Skeletal muscle cell (primary cell): ENCODE data around the gene NR2F6.
"Not testable (repeated sequence)": the region's sequence is repeated elsewhere in the genome, so short reads cannot be mapped to it uniquely, and the experiment has no call there.

Experiments used
- DNase-seq: peaks from one replicate; pipeline ENCODE4 v3.0.0-alpha.2; 2010; ENCODE audit warnings: low read depth
- H3K4me3 ChIP-seq: 2 replicates; pipeline ENCODE4 v1.5.1; 2011; ENCODE audit warnings: low read depth, mild to moderate bottlenecking, control low read depth, low read length, moderate library complexity

NR2F6 gene

GRCh38 chr19:17245535-17245984 lies at the start of gene NR2F6:
TSS of gene NR2F6 (minus strand) at chr19:17245919. CDS start at chr19:17245220, 699 bp downstream.
- H3K4me3 ChIP-seq, result peak within 1 kb of the TSS; percentile 85
- no peak for DNase-seq

DNA sequence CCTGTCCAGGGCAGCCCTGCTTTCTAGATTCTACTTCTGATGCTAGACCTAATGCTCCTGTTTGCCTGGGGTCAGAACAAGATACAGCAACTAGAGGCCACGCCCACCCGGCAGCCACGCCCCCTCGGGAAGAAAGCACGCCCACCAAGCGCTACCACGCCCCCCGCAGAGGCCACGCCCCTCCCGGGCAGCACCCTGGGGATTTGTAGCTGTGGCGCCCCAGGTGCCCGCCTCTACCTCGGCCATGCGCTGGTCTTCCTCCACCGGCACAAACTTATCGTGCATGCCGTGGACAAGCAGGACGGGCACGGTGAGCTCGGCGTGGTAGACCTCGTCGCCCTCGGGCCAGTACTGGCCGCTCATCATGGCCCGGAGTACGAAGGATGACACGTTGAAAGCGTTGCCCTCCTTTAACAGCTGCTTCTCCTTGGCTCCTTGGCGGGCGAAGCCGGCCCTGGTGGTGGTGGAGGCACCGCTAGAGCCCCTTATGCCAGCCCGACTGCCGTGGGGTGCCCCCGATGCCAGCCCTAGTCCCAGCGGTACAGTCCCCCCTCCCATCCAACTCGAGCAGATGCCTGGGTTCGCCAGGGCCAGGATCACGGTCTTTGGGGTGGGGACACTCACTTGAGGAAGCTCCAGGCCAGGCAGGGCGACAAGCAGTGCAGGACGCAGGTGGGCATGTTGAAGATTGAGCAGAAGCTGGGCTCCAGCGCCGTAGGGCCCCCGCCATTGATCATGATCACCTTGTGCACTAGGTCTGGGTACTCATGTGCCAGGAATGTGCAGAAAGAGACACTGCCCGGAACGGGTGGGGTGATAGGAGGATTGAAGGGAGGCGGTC lies 48.6 kb upstream of the NR2F6 start:
- no peak overlapping the region for H3K4me3 ChIP-seq
- DNase-seq, result no peak

GRCh38 chr19:17293605-17294004 lies 47.9 kb upstream of the NR2F6 start:
- no peak overlapping the region for H3K4me3 ChIP-seq
- no peak for DNase-seq

DNA sequence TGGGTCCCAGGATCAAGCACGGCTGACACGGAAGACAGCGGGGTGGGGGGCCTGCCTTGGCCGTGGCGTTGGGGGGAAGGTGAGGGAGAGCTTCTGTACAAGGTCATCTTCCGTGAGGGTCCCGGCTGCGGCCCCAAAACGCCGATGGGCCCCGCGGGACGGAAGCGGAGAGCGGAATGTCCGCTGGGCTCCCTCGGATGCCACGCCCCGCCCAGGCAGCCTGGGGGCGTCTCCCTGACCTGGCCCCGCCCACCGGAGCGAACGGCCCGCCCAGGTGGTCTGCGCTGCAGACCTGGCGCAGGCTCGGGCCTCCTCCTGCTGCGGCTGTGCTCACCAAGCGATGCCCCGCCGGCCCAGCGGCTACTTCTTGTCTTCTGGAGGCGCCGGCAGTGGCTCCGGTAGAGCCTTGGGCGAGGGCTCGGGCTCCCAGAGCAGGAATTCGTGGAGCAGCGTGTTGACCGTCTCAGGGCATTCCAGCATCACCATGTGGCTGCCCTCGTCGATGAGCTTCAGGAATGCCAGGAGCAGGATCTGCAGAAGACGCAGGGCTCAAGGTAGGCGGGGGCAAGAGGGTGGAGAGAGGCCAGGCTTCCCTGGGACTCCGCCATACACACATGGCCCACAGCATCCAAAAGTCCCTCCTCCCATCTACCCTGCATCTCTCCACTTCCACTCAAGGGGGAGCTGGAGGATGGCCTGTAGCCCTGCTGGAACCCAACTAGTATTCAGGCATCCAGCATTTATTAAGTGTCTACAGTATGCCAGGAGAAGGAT lies 46.8 kb upstream of the NR2F6 start:
- DNase-seq, result peak; percentile 60
- peak overlapping the region; percentile 62 for H3K4me3 ChIP-seq

DNA sequence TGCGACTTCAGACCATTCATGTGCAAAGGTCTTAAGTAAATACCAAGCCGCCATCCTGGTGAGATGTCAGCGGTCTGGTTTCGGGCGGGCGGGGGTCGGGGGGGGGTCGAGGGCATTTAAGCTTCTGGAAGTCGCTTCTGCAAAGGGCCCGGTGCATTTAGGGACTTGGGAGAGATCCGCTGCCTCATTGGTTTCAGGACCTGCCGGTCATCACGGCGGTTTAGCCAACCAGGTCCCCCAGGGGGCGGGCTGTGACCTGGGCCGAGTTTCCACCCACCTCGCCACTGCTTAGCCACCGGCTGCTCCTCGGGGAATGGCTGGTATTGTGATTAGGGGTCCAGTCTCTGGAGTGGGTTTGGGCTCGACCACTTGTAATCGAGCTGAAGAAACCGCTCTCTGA lies 43.8 kb upstream of the NR2F6 start:
- peak; percentile 75 for DNase-seq
- peak overlapping the region; percentile 29 for H3K4me3 ChIP-seq

- no peak for DNase-seq
- no peak overlapping the region for H3K4me3 ChIP-seq
Observed at GRCh38 chr19:17286752-17287151, 41.0 kb upstream of the NR2F6 start.

DNA sequence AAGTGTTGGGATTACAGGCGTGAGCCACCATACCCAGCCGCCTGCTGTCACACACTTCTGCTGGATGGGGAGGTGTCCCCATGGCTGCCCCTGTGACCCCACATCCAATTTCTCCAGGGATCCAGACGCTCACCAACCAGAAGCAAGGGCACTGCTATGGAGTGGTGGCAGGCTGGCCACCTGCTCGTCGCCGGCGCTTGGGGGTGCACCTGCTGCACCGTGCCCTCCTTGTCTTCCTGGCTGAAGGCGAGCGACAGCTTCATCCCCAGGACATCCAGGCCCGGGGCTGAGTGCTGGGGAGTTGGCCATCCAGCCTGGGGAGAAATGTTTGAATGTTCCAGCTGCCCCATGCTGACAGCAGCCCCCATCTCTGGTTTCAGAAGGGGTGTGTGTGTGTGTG lies 40.5 kb upstream of the NR2F6 start:
- DNase-seq, result no peak
- no peak overlapping the region for H3K4me3 ChIP-seq

DNA sequence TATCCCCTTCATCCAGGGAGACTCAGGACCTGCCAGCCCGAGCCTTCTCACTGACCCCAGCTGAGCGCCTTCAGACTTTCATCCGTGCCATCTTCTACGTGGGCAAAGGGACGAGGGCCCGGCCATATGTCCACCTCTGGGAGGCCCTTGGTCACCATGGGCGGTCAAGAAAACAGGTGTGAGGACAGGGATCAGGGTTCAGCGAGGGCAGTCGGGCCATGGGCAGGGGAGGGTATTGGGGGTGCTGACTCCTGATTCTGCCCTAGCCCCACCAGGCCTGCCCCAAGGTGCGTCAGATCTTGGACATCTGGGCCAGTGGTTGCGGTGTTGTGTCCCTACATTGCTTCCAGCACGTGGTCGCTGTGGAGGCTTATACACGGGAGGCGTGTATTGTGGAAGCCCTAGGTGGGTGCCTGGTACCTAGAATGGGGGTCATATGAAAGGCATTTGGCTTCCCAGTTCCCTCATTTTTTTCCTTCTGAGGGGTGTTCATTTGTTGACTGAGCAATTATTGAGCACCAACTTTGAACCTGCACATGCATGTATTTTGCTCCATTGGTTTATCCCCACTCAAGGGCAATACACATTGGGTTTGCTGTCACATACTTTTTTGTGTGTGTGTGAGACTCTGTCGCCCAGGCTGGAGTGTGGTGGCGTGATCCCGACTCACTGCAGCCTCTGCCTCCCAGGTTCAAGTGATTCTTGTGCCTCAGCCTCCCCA lies 39.9 kb upstream of the NR2F6 start:
- no peak overlapping the region for H3K4me3 ChIP-seq
- DNase-seq, result no peak

- no peak overlapping the region for H3K4me3 ChIP-seq
- no peak for DNase-seq
Observed at GRCh38 chr19:17283504-17283996, 37.8 kb upstream of the NR2F6 start.

DNA sequence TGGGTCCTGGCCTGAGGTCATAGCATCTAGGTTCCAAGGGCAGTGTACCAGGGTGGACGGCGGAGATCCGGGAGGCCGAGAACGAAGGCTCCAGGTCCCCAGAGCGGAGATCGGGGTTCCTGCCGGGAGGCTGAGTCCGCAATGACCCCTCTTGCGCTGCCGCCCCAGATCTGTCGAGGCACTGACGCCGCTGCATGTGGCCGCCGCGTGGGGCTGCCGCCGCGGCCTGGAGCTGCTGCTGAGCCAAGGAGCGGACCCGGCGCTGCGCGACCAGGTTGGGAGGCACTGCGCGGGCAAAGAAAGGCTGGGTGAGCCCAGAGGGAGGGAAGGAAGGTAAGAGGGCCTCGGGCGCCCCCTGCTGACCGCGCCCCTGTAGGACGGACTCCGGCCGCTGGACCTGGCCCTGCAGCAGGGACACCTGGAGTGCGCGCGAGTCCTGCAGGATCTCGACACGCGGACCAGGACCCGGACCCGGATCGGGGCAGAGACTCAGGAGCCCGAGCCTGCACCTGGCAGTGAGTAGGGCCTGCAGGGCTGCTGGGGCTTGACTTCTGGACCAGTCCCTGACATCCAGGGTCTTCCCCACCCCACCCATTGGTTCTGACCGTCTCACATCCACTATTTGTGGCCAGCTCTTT lies 36.9 kb upstream of the NR2F6 start:
- peak overlapping the region; percentile 45 for H3K4me3 ChIP-seq
- DNase-seq, result peak; percentile 22

DNA sequence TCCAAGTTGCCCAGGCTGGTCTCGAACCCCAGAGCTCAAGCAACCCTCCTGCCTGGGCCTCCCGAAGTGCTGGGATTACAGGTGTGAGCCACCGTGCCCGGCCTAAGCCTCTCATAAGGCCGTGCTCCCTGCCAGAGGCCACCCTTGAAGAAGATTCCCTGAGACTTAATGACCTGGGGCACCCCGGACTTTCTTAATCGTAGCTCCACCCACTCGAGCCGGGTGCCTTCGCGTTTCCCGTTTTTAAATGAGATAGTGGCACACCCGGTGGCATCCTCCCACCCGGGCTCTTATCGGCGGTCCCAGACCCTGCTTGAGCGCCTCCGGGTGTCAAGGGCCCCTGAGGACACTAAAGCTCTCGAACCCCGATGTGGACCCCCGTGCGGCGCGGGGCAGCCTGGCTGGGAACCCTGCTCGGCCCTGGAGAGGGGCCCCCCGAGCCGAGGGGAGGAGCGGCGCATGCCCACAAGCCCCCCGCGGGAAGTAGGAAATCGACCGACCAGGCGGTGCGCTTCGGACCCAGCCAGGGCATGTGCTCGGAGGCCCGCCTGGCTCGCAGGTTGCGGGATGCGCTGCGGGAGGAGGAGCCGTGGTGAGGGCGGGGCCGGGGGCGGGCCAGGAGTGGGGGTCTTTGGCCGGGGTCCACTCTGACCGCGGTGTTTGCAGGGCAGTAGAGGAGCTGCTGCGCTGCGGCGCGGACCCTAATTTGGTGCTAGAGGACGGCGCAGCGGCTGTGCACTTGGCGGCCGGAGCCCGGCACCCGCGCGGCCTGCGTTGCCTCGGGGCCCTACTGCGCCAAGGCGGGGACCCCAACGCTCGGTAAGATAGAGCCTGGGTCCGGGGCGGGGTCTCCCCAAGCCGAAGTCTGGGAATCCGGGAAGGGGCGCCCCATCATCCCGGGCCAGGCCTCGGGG lies 35.9 kb upstream of the NR2F6 start, which contains the start of gene ANKLE1:
TSS of gene ANKLE1 (plus strand) at position 511 of the 914 bp plus-strand sequence. CDS start at position 531, 20 bp downstream.
- peak within 1 kb of the TSS; percentile 45 for H3K4me3 ChIP-seq
- DNase-seq, result no peak

DNA sequence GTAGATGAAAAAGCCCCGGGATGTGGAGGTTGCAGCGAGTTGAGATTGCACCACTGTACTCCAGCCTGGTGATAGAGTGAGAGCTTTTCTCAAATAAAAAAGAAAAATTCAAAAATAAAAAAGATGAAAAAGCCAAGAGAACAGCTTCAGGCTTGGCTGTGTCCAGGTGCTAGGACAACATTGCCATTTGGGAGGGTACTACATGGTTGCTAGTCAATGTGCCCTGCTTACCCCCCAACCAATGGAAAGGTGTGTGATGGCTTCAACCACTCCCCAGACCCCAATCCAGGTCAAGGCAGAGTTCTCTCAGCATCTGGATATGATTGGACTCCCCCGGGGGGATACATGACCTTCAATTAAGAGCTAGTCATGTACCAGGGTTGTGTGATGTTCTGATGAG lies 33.7 kb upstream of the NR2F6 start:
- no peak for DNase-seq
- no peak overlapping the region for H3K4me3 ChIP-seq

DNA sequence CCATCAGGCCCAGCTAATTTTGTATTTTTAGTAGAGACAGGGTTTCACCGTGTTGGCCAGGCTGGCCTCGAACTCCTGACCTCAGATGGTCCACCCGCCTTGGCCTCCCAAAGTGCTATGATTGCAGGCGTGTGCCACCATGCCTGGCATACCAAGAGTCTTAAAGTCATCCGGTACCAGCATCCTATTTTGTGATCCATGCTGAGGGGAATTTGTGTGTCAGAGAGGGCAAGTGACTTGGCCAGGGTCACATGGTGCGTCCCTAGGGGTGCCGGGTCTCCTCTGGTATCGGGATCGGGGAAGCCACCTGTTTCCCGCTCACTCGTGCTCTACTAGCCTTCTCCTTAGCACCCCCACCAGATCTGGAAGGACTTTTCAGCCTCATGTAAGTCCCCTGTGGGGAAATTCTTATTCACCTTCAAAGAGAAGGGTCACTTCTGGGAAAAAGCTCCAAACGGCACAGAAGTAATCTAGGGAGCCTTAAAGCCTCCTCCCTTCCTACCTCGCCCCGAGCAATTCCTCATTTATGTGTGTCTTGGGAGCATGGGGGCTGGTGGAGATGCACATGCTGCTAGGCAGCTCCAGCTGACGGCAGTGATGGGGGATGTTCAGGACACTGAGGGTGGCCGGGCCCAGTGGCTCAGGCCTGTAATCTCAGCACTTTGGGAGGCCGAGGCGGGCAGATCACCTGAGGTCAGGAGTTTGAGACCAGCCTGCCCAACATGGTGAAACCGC lies 29.9 kb upstream of the NR2F6 start:
- no peak overlapping the region for H3K4me3 ChIP-seq
- no peak for DNase-seq

GRCh38 chr19:17274892-17275291 lies 29.2 kb upstream of the NR2F6 start:
- DNase-seq, H3K4me3 ChIP-seq: not testable (repeated sequence)

- DNase-seq, result no peak
- no peak overlapping the region for H3K4me3 ChIP-seq
Observed at GRCh38 chr19:17268754-17269153, 23.0 kb upstream of the NR2F6 start.

GRCh38 chr19:17266975-17267788 lies 21.5 kb upstream of the NR2F6 start, which contains the start of gene BABAM1:
TSS of gene BABAM1 (plus strand) at chr19:17267443. CDS start at chr19:17268807, 1,364 bp downstream.
- H3K4me3 ChIP-seq, result peak within 1 kb of the TSS; percentile 99
- peak; percentile 99 for DNase-seq

GRCh38 chr19:17266589-17266974 lies 20.9 kb upstream of the NR2F6 start:
- no peak for DNase-seq
- no peak overlapping the region for H3K4me3 ChIP-seq
